ENCODE results near the gene CHRNB1. TPM values are rescaled to one million over a fixed set of nuclear protein-coding genes. Genes with fewer than 3 reads are reported as not detected.

The CHRNB1 gene
- polyA plus RNA-seq, 1 donor from 2014 or later = 13.8 TPM

DNA sequence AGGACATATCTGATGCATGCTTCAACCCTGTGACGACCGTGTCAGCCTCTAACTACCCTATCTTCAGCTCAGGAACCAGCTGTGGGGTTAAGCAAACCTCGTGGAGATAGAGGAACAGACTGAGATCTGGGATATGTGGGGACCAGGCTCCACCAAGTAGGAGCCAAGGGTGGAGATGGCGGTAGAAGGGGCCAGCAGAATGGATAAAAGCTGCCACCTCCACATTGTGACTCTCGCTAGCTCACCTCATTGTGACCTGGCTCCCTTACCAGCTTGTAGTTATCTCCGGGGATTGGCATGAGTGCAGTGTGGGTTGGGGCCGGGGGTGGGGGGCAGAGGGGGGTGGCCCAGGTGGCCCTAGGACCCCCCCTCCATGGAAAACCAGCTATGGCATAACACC, 19.5 kb upstream of the CHRNB1 start, which contains the start of gene SPEM2:
Gene SPEM2, plus strand, starts transcription at position 301 of the 400 bp plus-strand sequence. Its CDS starts 73 bp downstream, at position 374.
- no peaks in the 10 kb centered on the region for H3K9me3 Mint-ChIP-seq
- no peaks in the 10 kb centered on the region for H3K4me1 Mint-ChIP-seq
- H3K4me3 Mint-ChIP-seq = no peak within 1 kb of the TSS
- H3K36me3 Mint-ChIP-seq = no peaks in the 10 kb centered on the region
- peak within 1 kb of the TSS in 1 of 3 donors; percentile 62 for H3K27ac Mint-ChIP-seq
- peaks cover 3% of the 10 kb centered on the region for H3K27me3 Mint-ChIP-seq

DNA sequence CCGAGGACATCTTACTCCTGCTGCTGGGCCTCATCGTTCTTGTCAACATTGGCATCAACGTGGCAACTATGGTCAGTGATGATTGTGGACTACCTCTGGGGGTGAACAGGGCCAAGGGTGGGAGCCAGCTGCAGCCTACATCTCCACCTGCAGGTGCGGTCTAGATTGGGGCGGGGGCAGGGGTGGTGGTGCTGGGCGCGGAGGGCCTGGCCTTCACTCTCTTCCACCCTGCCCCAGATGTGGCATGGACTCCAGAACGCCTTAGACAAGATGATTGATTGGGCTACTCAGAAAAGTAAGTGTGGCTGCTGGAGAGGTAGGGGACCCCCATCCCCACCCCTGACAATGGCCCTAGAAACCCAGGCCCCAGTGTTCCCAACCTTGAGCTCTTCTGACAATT, 19.1 kb upstream of the CHRNB1 start:
- Mint-ChIP-seq H3K4me3 (no peak overlapping the region), H3K36me3 (no peaks in the 10 kb centered on the region), H3K27me3 (peaks cover 3% of the 10 kb centered on the region), H3K9me3 (no peaks in the 10 kb centered on the region), H3K4me1 (no peaks in the 10 kb centered on the region), H3K27ac (peak overlapping the region in 1 of 3 donors; percentile 62)

DNA sequence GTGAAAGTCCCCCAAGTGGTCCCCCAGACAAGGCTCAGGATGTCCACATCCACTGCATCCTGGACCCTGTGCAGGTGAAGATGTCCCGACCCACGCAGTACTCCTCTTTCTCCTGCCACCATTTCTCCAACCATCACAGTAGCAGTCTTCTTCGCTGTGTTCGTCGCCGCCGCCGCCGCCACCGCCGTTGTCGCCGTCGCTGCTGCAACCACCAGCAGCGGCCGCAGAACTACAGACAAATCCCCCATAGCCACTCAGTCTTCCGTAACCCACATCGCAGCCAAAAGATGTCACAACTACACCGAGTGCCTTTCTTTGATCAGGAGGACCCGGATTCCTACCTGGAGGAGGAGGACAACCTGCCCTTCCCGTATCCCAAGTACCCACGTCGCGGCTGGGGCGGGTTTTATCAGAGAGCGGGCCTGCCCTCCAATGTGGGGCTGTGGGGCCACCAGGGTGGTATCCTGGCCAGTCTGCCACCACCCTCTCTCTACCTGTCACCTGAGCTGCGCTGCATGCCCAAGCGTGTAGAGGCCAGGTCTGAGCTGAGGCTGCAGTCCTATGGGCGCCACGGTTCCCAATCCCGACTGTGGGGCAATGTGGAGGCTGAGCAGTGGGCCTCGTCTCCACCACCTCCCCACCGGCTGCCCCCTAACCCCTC, 18.5 kb upstream of the CHRNB1 start:
- Mint-ChIP-seq H3K27ac (peak overlapping the region in 1 of 3 donors; percentile 62), H3K4me1 (no peaks in the 10 kb centered on the region), H3K4me3 (no peak overlapping the region), H3K9me3 (no peaks in the 10 kb centered on the region), H3K27me3 (peaks cover 3% of the 10 kb centered on the region), H3K36me3 (no peaks in the 10 kb centered on the region)

DNA sequence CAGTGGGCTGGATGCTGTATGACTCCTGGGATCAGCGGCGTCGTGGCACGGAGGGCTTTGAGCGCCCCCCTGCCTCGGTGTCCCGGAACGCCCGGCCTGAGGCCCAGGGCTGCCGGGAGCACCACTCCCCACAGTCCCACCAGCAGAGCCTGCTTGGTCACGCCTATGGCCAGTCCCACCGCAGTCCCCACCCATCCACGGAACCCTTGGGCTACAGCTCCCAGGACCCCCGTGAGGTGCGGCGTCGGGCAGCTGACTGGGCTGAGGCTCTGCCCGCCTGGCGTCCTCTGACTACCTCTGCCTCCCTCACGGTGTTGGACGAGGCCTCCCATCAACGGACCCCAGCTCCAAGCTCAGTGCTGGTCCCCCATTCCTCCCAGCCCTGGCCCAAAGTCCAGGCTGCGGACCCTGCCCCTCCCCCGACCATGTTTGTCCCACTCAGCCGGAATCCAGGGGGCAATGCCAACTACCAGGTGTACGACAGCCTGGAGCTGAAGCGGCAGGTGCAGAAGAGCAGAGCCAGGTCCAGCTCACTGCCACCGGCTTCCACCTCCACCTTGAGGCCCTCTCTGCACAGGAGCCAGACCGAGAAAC, 17.9 kb upstream of the CHRNB1 start:
- H3K4me1 Mint-ChIP-seq = no peaks in the 10 kb centered on the region
- H3K9me3 Mint-ChIP-seq = no peaks in the 10 kb centered on the region
- H3K4me3 Mint-ChIP-seq = no peak overlapping the region
- H3K27me3 Mint-ChIP-seq = peaks cover 3% of the 10 kb centered on the region
- H3K36me3 Mint-ChIP-seq = no peaks in the 10 kb centered on the region
- no peak overlapping the region for H3K27ac Mint-ChIP-seq

DNA sequence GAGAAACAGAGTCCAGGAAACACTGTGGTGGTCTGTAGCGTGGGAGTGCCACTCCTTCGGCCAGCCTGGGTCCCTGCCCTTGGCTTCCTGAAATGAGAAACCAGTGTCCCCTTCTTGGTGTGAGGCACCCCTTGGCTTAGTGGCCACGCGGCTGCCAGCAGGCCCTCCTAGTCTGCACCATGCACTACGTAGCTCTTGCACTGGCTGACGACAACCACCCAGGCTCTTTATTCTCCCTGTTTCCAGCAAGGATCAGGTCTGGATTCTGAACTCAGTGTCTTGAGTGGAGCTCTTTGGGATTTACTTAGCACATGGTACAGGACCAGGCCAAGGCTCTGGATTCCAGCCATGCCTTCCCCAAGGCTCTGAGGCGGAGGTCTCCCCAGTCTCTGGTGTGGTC, 17.3 kb upstream of the CHRNB1 start:
- H3K4me1 Mint-ChIP-seq = no peaks in the 10 kb centered on the region
- no peak overlapping the region for H3K4me3 Mint-ChIP-seq
- H3K27ac Mint-ChIP-seq = no peak overlapping the region
- H3K27me3 Mint-ChIP-seq = peaks cover 3% of the 10 kb centered on the region
- no peaks in the 10 kb centered on the region for H3K9me3 Mint-ChIP-seq
- no peaks in the 10 kb centered on the region for H3K36me3 Mint-ChIP-seq

DNA sequence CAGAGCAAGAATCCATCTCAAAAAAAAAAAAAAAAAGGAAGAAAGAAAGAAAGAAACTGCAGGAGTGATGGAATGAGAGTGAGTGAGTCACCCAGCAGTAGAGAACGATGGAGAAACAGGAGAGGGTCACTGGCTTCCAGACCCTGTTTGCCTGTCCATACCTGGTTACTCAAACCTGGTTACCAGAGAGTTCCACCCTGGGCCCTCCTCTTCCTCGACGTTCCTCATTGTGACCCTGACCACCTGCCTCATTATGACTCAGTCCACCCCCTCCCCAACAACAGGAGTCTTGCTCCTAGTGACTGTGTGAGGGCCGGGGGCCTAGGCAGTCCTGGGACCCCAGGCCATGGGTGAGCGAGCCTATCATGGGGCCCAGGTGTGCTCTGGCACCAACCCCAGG, 16.3 kb upstream of the CHRNB1 start, which contains the start of gene SPEM3:
Gene SPEM3, plus strand, starts transcription at position 301 of the 400 bp plus-strand sequence. Its CDS starts 46 bp downstream, at position 347.
- Mint-ChIP-seq H3K4me1 (no peaks in the 10 kb centered on the region), H3K27ac (no peak within 1 kb of the TSS), H3K4me3 (no peak within 1 kb of the TSS), H3K27me3 (peaks cover 3% of the 10 kb centered on the region), H3K36me3 (no peaks in the 10 kb centered on the region), H3K9me3 (no peaks in the 10 kb centered on the region)

DNA sequence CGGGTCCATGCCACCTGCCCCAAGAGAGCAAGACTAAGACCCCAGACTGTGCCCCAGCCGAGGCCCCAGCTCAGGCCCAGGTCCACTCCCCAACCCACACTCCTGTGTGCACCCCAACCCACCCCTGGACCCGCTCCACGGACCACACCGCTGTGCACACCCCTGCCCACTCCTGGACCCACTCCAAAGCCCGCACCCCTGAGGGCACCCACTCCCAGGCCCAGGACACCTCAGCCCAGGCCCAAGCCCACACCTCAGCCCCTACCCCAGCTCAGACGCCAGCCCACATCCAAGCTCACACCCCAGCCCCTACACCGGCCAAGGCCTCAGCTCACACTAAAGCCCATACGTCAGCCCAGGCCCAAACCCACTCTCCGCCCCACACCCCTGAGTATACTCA, 15.1 kb upstream of the CHRNB1 start:
- Mint-ChIP-seq H3K27me3 (peaks cover 3% of the 10 kb centered on the region), H3K36me3 (no peaks in the 10 kb centered on the region), H3K9me3 (no peaks in the 10 kb centered on the region), H3K4me1 (no peaks in the 10 kb centered on the region), H3K4me3 (no peak overlapping the region), H3K27ac (no peak overlapping the region)

DNA sequence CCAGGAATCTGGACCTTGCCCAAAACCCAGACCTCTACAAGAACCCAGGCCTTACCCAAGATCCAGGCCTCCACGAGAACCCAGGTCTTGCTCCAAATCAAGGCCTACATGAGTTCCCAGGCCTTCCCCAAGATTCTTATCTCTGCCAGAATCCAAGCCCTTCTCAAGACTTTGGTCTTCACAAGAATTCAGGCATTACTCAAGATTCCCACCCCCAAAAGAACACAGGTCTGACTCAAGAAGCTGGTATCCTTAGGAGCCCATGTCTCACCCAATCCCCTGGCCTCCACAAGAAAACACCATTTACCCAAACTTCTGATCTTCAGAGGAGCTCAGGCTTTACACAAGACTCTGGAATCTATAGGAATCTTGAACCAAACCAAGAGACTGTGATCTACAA, 13.6 kb upstream of the CHRNB1 start:
- Mint-ChIP-seq H3K4me3 (no peak overlapping the region), H3K36me3 (no peaks in the 10 kb centered on the region), H3K27me3 (peaks cover under 1% of the 10 kb centered on the region), H3K4me1 (peaks cover 0 to 7% (median 7%) of the 10 kb centered on the region in 3 donors), H3K9me3 (no peaks in the 10 kb centered on the region), H3K27ac (peak overlapping the region in 1 of 3 donors; percentile 12)

DNA sequence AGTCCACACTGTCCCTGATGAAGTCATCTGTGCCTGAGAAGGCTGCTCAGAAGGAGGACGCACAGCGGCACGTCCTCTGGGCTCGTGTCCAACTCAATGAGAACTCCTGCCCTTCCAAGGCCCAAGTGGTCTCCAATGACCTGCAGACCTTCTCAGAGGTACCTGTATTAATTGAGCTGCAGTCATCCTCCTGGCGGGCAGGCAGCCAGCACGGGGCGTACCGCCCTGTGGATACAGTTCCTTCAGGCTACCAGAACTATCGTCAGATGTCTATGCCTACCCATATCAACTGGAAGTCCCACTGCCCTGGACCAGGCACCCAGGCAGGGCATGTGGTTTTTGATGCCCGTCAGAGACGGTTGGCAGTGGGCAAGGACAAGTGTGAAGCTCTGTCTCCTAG, 12.6 kb upstream of the CHRNB1 start:
- no peak overlapping the region for H3K27ac Mint-ChIP-seq
- peak overlapping the region in 1 of 4 donors; percentile 62 for H3K4me3 Mint-ChIP-seq
- no peaks in the 10 kb centered on the region for H3K9me3 Mint-ChIP-seq
- H3K36me3 Mint-ChIP-seq = no peaks in the 10 kb centered on the region
- no peaks in the 10 kb centered on the region for H3K27me3 Mint-ChIP-seq
- H3K4me1 Mint-ChIP-seq = peaks cover 0 to 11% (median 9%) of the 10 kb centered on the region in 3 donors

DNA sequence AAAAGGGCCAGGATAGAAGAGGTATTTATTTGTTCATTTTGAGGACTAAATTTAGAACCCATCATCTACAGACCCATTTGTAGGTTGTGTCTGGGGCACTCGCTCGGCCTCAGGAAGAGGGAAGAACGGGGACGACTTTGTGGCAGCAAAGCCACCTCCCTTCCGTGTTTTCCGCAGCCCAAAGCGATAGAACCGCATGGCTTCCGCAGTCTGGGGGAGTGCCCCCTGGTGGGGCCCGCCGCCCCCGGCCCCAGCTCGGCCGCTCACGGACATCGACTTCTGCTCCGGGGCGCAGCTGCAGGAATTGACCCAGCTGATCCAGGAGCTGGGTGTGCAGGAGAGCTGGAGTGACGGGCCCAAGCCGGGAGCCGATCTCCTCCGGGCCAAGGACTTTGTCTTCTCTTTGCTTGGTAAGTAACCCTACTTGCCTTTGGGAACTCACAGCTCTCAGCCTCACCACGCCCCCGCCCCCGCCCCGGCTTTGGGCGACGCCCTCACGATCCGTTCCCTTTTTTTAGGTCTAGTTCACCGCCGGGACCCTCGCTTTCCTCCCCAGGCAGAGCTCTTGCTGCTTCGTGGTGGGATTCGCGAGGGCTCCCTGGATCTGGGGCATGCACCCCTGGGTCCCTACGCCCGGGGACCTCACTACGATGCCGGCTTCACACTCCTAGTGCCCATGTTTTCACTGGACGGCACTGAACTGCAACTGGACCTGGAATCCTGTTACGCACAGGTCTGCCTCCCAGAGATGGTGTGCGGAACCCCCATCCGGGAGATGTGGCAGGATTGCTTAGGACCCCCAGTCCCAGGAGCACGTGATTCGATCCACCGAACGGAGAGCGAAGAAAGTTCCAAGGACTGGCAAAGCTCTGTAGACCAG, 8.9 kb upstream of the CHRNB1 start:
- peak overlapping the region; percentile 84 to 98 (median 93) for H3K27ac Mint-ChIP-seq
- H3K27me3 Mint-ChIP-seq = peaks cover 25% of the 10 kb centered on the region
- peaks cover 18 to 30% (median 21%) of the 10 kb centered on the region in 3 donors for H3K4me1 Mint-ChIP-seq
- H3K36me3 Mint-ChIP-seq = peaks cover 4% of the 10 kb centered on the region
- H3K9me3 Mint-ChIP-seq = no peaks in the 10 kb centered on the region
- H3K4me3 Mint-ChIP-seq = peak overlapping the region; percentile 88 to 95 (median 94)

DNA sequence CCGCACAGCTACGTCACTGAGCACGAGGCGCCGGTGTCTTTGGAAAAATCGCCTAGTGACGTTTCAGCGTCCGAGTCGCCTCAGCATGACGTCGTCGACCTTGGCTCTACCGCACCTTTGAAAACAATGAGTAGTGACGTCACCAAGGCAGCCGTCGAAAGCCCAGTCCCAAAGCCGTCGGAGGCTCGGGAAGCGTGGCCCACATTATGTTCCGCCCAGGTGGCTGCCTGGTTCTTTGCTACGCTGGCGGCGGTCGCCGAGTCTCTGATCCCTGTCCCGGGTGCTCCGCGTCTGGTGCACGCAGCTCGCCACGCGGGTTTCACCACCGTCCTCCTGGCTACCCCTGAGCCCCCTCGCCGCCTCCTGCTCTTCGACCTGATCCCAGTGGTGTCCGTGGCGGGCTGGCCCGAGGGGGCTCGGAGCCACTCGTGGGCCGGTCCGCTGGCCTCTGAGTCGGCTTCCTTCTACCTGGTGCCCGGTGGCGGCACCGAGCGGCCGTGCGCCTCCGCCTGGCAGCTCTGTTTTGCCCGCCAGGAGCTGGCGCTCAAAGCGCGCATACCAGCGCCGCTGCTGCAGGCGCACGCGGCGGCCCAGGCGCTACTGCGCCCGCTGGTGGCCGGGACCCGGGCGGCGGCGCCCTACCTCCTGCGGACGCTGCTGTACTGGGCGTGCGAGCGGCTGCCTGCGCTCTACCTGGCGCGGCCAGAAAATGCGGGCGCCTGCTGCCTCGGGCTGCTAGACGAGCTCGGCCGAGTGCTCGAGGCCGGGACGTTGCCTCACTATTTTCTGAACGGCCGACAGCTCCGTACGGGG, 8.1 kb upstream of the CHRNB1 start:
- H3K27me3 Mint-ChIP-seq = peaks cover 29% of the 10 kb centered on the region
- H3K27ac Mint-ChIP-seq = peak overlapping the region; percentile 84 to 98 (median 93)
- peak overlapping the region; percentile 88 to 95 (median 94) for H3K4me3 Mint-ChIP-seq
- H3K9me3 Mint-ChIP-seq = no peaks in the 10 kb centered on the region
- H3K4me1 Mint-ChIP-seq = peaks cover 18 to 30% (median 21%) of the 10 kb centered on the region in 3 donors
- H3K36me3 Mint-ChIP-seq = peaks cover 4% of the 10 kb centered on the region

DNA sequence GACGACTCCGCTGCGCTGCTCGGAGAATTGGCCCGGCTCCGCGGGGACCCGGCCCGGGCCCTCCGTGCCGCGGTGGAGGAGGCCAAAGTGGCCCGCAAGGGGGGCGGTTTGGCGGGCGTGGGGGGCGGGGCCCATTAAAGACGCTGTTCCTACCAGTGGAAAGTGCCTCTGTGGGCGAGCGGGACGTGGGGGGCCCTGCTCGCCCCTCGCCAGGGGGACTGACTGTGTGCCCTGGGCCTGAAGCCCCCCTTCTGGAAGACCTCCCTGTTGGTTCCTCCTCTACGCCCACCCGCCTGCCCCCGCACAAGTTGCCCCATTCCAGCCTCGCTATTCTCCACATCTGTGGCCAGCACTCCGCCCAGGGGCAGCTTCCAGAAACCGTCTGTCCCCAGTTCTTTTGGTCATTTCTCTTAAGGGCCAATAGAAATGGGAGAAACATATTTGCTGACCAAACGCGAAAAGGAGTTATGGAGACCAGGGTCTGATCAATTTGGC, 7.4 kb upstream of the CHRNB1 start:
- peaks cover 18 to 30% (median 21%) of the 10 kb centered on the region in 3 donors for H3K4me1 Mint-ChIP-seq
- H3K27ac Mint-ChIP-seq = peak overlapping the region; percentile 35 to 72 (median 40)
- peak overlapping the region; percentile 45 to 93 (median 55) for H3K4me3 Mint-ChIP-seq
- no peaks in the 10 kb centered on the region for H3K9me3 Mint-ChIP-seq
- H3K27me3 Mint-ChIP-seq = peaks cover 33% of the 10 kb centered on the region
- H3K36me3 Mint-ChIP-seq = peaks cover 4% of the 10 kb centered on the region

DNA sequence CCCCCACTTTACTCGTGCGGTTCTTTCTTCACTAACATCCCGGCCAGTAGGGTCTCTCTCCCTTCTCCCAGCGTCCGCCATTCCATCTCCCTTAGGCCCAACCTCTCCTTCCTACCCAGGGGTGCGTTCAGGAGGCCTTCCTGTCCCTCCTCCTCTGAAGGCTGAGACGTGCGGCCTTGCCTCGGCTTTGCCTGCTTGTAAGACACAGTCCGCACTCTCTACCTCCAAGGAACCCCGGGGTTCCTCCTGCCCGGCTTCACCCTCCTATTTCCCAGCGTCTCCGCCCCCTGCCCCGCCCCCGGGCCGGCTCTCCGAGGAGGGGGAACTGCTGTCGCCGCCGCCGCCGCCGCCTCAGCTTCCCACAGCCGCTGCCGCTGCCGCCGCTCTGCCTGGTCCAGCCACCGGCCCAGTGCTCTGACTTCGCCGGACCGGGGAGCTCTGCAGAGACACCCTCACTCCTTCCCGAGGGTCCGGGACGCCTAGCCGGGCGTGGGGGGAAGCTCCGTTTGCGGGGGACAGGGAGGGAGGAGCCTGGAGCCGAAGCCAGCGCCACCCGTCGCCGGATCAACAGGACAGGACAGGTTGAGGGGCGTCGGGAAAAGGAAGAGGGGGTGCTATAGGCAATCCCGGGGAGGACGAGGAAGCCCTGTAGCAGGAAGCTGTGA, 6.8 kb upstream of the CHRNB1 start:
- peak overlapping the region; percentile 35 to 72 (median 40) for H3K27ac Mint-ChIP-seq
- H3K4me1 Mint-ChIP-seq = peaks cover 18 to 30% (median 21%) of the 10 kb centered on the region in 3 donors
- peaks cover 4% of the 10 kb centered on the region for H3K36me3 Mint-ChIP-seq
- peaks cover 38% of the 10 kb centered on the region for H3K27me3 Mint-ChIP-seq
- H3K4me3 Mint-ChIP-seq = peak overlapping the region; percentile 55 to 93 (median 63)
- no peaks in the 10 kb centered on the region for H3K9me3 Mint-ChIP-seq

Measured in IgD-negative memory B cell (primary cell).